NT2/D1 (cell line): ENCODE data around the gene GNB5.

Experiments
- SUZ12 ChIP-seq: IDR thresholded peaks from 2 replicates; pipeline ENCODE4 v1.6.1; 2011; ENCODE audit not compliant: insufficient read length, insufficient read depth; ENCODE audit errors: extremely low read depth
- YY1 ChIP-seq: IDR thresholded peaks from 2 replicates; pipeline ENCODE4 v1.6.1; 2011; ENCODE audit not compliant: insufficient read length, insufficient read depth
- ZNF274 ChIP-seq: IDR thresholded peaks from 2 replicates; pipeline ENCODE4 v1.6.1; 2011; ENCODE audit warnings: mild to moderate bottlenecking, low read depth, low read length

DNA sequence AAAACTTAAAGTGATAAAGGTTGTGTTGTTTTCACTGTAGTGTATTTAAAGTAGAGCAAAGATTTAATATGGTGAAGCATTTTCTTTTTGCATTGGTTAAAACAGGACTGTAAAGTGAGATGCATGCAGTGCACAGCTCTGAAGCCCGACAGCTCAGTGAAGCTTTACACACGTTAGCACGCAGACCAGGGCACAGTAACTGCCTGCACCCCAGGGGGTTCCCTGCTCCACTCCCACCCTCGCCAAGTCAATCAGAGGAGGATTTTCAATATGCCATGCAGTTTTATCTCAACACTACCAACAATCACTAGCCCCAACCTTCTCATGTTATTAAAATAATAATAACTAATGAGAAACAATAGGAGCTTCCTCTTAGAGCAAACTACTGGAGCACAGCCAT is 50.5 kb downstream of the GNB5 start:
- TF ChIP-seq ZNF274: no peak
- TF ChIP-seq SUZ12: no peak
- TF ChIP-seq YY1: no peak
